HG03039 (cell line): ENCODE measurements around the gene GMDS.
A peak's percentile ranks its signal among the peaks of the same experiment; 100 is the strongest.

Experiments used
- ATAC-seq: cut with Tn5 transposase; IDR thresholded peaks from one replicate; pipeline ENCODE4 v1.9.1; 2021; ENCODE audit warnings: mild to moderate bottlenecking, moderate library complexity; ENCODE audit not compliant: unreplicated experiment

Gene GMDS

GRCh38 chr6:1817033-1817761 lies 428.2 kb downstream of the GMDS start:
- ATAC-seq = no peak

GRCh38 chr6:1815827-1816452 lies 429.5 kb downstream of the GMDS start:
- ATAC-seq = no peak

GRCh38 chr6:1814279-1814678 lies 431.1 kb downstream of the GMDS start:
- ATAC-seq = no peak

GRCh38 chr6:1812487-1812886 lies 432.9 kb downstream of the GMDS start:
- ATAC-seq = no peak

GRCh38 chr6:1812034-1812433 lies 433.4 kb downstream of the GMDS start:
- ATAC-seq = no peak

GRCh38 chr6:1810880-1811279 lies 434.5 kb downstream of the GMDS start:
- no peak for ATAC-seq

GRCh38 chr6:1809291-1809988 lies 436.0 kb downstream of the GMDS start:
- ATAC-seq = no peak

- ATAC-seq = no peak
These were observed 438.5 kb downstream of the GMDS start for GRCh38 chr6:1806935-1807334.

- no peak for ATAC-seq
These were observed 442.7 kb downstream of the GMDS start for GRCh38 chr6:1802491-1803395.

GRCh38 chr6:1801401-1801800 lies 444.0 kb downstream of the GMDS start:
- no peak for ATAC-seq

- no peak for ATAC-seq
These were observed 444.6 kb downstream of the GMDS start for GRCh38 chr6:1800845-1801244.

- ATAC-seq = no peak
These were observed 446.5 kb downstream of the GMDS start for GRCh38 chr6:1798965-1799325.

- no peak for ATAC-seq
These were observed 447.0 kb downstream of the GMDS start for GRCh38 chr6:1798303-1798964.

- peak; percentile 21 for ATAC-seq
These were observed 447.6 kb downstream of the GMDS start for GRCh38 chr6:1797801-1798200.

- peak; percentile 66 for ATAC-seq
These were observed 448.5 kb downstream of the GMDS start for GRCh38 chr6:1796706-1797529.

GRCh38 chr6:1795910-1796309 lies 449.5 kb downstream of the GMDS start:
- no peak for ATAC-seq

- no peak for ATAC-seq
These were observed 452.4 kb downstream of the GMDS start for GRCh38 chr6:1792989-1793388.

GRCh38 chr6:1790684-1791083 lies 454.7 kb downstream of the GMDS start:
- ATAC-seq = no peak

- ATAC-seq = no peak
These were observed 456.3 kb downstream of the GMDS start for GRCh38 chr6:1789092-1789491.

- ATAC-seq = no peak
These were observed 457.5 kb downstream of the GMDS start for GRCh38 chr6:1787894-1788293.
